HL-60/S4 treated with retinoic acid at 250 ng/mL for 4 days and 3 days (cell line): ENCODE measurements around the gene UNC13A.

Source experiments
- in situ Hi-C: fragments of 300-500 bp; cut with MboI; formaldehyde crosslinking; loops from 2 replicates; pipeline ENCODE4 v1.7.0; 2022; ENCODE audit warnings: low sequenced_read_pairs

Gene UNC13A

DNA sequence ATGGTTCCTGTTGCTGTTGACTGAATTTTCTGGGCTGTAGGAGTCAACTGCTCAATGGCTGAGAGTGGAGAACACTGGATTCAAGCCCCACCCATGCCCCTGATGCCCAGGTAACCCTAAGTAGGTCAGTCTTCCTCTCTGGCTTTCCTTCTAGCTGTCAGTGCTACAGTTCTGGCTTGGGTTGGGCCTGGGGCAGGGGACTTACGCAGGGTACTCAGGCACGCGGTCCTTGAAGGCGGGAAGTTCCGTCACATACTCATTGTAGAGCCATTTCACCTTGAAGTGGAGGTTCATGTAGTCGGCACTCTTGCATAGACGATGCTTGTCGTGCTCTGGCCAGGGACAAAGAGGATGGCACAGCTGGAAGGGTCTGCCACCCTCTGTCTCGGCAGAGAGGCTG, 55.6 kb downstream of the UNC13A start:
- in situ Hi-C loops, result no loop called here

DNA sequence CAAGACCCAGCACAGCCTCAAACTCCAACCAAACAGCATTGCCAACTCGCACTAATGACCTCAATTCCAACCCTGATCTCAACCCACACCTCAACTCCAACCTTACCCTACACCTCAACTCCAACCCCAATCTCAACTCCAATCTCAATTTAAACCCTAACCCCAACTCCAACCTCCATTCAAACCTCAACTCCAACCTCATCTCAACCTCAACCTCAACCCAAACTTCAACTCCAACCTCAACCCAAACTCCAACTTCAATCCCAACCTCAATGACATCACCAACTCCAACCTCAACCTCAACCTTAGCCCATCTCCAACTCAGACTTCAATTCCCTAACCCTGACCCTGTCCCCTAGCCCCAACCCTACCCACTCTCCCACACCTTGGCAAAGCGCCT, 58.4 kb downstream of the UNC13A start:
- in situ Hi-C loops, result no loop called here

DNA sequence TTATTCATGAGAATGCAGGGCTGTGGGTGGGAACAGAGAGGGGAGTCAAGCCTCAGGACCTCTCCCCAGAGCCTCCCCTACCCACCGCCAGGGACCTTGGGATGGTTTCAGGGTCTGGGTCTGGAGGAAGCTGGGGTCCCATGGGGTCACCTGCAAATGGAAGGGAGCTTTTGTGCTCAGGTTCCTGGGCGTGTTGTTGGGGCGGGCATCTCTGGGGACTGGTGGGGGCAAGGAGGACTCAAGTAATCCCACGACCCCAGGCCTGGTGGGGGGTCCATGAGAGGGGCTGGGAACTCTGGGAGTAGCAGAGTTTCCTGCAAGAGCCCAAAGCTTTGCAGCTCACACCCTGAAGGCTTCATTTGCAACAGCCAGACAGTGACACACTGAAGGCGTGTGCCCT, 60.2 kb downstream of the UNC13A start:
- in situ Hi-C loops, result no loop called here

DNA sequence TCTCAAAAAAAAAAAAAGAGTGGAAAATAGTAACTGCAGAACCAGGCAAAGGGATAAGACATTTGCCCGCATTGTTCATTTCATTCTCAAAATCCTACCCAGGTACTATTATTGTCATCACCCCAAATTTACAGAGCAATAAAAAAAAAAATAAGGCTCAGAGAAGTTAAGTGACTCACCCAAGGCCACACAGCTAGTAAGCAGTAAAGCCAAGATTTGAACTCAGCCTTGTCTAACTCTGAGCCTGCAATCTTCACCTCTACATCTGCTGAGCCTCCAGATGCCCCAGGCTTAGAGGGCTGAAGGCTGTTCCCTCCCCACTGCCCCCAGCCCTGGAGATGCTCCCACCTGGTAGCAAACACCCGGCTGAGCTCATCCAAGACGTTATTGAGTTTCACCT, 61.0 kb downstream of the UNC13A start:
- in situ Hi-C loops, result no loop called here

DNA sequence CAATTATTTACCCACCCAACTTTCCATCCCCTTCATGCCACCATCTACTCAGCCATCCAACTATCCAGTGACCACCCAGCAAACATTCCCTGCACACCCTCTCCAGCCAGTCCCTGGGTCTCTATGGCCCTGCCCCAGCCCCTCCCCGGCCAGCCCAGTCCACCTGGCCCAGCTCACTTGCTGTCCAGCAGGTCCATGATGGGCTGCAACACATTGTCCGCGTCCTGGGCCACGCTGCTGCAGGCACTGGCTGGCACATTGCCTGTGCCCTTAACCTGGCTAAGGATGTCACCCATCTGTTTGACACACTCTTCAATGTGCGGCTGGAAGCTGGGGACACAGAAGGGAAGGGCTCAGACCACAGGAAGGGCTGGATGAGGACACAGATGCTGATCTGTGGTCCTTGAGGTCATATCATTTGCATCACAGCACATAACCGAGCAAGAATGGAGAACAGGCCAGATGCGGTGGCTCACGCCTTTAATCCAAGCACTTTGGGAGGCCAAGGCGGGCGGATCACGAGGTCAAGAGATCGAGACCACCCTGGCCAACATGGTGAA, 61.6 kb downstream of the UNC13A start:
- in situ Hi-C loops, result no loop called here

DNA sequence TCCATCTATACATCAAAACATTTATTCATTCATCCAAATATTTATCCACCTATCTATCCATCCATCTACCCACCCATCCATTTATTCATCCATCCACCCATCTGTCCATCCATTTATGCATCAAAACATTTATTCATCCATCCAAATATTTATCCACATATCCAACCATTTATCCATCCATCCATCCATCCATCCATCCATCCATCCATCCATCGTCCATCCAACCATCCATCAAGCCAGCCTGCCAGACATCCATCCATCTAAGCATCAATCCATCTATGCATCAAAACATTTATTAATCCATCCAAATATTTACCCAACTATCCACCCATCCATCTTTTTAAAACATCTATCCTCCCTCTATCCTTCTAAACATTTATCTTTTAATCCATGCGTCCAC, 62.2 kb downstream of the UNC13A start:
- in situ Hi-C loops, result no loop called here

GRCh38 chr19:17625043-17625442, 63.1 kb downstream of the UNC13A start:
- in situ Hi-C loops, result no loop called here

DNA sequence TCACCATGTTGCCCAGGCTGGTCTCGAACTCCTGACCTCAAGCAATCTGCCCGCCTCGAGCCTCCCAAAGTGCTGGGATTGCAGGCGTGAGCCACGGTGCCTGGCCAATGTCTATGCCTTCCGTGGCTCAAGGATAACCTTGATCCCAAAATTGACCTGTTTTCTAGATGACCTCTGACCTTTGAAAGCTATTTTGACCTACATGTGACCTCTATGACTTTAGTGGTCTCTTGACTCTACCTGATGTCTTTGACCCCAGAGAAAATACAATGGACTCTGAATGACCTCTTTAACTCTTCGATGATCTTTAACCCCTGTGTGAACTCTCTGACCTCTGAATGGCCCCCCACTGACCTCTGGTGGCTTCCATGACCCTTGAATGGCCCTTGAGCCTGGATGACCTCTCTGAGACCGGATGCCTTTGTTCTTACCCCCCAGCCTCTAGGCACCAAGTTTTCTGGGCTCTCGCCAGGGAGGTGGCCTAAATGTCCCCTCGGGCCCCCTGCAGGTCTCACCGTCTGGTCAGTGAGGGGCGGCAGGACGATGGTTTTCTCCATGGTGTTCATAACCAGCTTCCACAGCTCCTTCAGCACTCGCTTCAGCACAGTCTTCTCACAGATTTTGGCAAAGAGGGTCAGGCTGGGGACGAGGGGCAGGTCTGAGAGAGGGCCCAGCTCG, 63.7 kb downstream of the UNC13A start:
- in situ Hi-C loops, result no loop called here

- in situ Hi-C loops, result no loop called here
Observed at GRCh38 chr19:17623224-17623935, 64.8 kb downstream of the UNC13A start.

- in situ Hi-C loops, result no loop called here
Observed at GRCh38 chr19:17620696-17621095, 67.5 kb downstream of the UNC13A start.

- in situ Hi-C loops, result no loop called here
Observed at GRCh38 chr19:17618936-17619335, 69.2 kb downstream of the UNC13A start.

DNA sequence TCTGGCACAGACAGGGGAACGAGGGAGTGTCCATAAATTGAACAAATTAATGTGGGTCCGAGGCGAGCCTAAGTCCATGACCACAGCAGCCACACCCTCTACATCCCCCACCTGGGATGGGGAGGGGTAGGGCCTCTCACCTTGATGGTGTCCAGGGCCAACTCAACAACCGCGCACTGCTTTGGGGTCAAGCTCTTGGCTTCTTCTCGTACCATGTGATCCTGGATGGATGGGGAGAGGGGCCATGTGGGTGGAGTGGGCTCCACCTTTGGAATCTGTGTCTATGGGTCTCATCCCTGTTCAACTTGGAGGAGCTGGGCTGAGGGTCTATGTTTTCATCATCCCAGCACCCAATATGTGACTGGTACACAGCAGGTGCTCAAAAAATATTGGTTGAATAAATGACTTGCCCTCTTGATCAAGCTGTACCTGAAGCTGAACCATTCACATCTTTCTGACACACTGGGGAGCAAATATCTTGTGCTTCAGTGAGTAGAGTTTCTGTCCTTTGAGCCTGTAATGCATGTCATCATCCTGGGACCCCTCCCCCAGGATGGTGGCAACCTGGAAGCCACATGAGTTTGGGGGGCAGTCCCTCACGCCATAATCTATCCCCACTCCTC, 69.8 kb downstream of the UNC13A start:
- in situ Hi-C loops, result no loop called here

- in situ Hi-C loops, result no loop called here
Observed at GRCh38 chr19:17617807-17618192, 70.4 kb downstream of the UNC13A start.

GRCh38 chr19:17616961-17617806, 71.0 kb downstream of the UNC13A start:
- in situ Hi-C loops, result no loop called here

DNA sequence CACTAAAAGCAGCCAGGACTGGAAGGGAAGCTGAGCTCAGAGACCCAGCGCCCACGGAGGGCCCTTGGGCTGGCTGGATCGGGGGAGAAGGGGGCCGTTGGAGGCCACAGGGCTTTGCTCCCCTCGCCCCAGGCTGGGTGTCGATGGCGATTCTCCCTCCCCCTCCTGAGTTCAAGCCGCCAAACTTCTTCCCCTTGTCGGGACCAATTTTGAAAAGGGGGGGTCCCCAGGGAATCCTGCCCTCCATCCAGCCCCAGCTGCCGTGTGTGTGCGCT, 71.5 kb downstream of the UNC13A start:
- in situ Hi-C loops, result no loop called here

DNA sequence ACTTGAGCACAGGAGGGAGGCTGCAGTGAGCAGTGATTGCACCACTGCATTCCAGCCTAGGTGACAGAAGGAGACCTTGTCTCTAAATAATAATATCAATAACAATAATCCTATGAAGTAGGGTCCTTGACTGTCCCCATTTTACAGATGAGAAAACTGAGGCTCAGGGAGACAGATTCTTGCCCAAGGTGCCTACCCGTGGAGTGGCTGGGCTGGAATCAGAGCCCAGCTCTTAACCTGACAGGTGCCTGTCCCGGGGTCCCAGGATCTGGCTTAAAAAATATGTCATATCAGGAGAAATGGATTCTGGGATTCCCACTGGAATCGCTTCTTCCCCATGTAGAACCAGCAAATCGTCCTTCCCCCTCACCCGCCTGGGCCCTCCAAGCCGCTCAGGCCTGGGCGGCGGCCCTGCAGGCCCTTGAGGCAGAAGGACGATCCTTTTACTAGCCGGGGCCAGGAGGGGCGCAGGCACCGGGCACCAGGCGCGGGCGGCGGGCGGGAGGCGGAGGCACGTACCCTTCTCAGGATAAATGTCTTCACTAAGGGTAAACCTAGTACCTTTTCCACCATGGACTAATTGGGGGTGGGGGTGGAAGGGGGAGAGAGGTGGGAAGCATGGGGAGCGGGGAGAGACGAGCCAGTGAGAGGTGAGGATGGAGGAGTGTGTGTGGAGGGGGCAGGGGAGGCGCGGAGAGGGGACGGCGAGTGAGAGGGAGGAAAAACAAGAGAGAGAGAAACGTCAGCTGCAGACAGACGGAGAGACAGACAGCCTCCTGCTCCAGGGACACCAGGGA, 72.1 kb downstream of the UNC13A start:
- in situ Hi-C loops, result no loop called here

GRCh38 chr19:17614476-17614875, 73.7 kb downstream of the UNC13A start:
- in situ Hi-C loops, result no loop called here

GRCh38 chr19:17611462-17612244, 76.5 kb downstream of the UNC13A start:
- in situ Hi-C loops, result no loop called here

- in situ Hi-C loops, result no loop called here
Observed at GRCh38 chr19:17610384-17610783, 77.8 kb downstream of the UNC13A start.

- in situ Hi-C loops, result no loop called here
Observed at GRCh38 chr19:17607936-17608335, 80.2 kb downstream of the UNC13A start.
